HCEC 1CT (cell line): ENCODE measurements around the gene KIRREL1.

Source experiments
- DNase-seq: peaks from one replicate; pipeline ENCODE4 v3.0.0-alpha.2; 2017

The KIRREL1 gene

GRCh38 chr1:157975228-157975950 lies 18.1 kb upstream of the KIRREL1 start:
- no peak for DNase-seq

- no peak for DNase-seq
Observed at GRCh38 chr1:157976888-157977287, 16.6 kb upstream of the KIRREL1 start.

GRCh38 chr1:157978586-157979403 lies 14.7 kb upstream of the KIRREL1 start:
- no peak for DNase-seq

GRCh38 chr1:157982136-157982535 lies 11.3 kb upstream of the KIRREL1 start:
- no peak for DNase-seq

GRCh38 chr1:157983787-157984186 lies 9.7 kb upstream of the KIRREL1 start:
- DNase-seq = no peak

- DNase-seq = no peak
Observed at GRCh38 chr1:157984469-157984868, 9.0 kb upstream of the KIRREL1 start.

- DNase-seq = no peak
Observed at GRCh38 chr1:157985473-157985872, 8.0 kb upstream of the KIRREL1 start.

GRCh38 chr1:157988002-157988401 lies 5.4 kb upstream of the KIRREL1 start:
- no peak for DNase-seq

GRCh38 chr1:157992031-157992832 lies 1.2 kb upstream of the KIRREL1 start:
- DNase-seq = peak; percentile 69

- DNase-seq = no peak
Observed at GRCh38 chr1:157992833-157993146, 655 bp upstream of the KIRREL1 start.

- no peak for DNase-seq
Observed at GRCh38 chr1:157993918-157994605, 617 bp downstream of the KIRREL1 start.

- peak; percentile 22 for DNase-seq
Observed at GRCh38 chr1:157994704-157995582, 1.5 kb downstream of the KIRREL1 start.

- no peak for DNase-seq
Observed at GRCh38 chr1:157995583-157996169, 2.2 kb downstream of the KIRREL1 start.

GRCh38 chr1:157996433-157996832 lies 3.0 kb downstream of the KIRREL1 start:
- DNase-seq = no peak

- DNase-seq = no peak
Observed at GRCh38 chr1:158000507-158000906, 7.1 kb downstream of the KIRREL1 start.

GRCh38 chr1:158002022-158002630 lies 8.7 kb downstream of the KIRREL1 start:
- no peak for DNase-seq

GRCh38 chr1:158002631-158003405 lies 9.4 kb downstream of the KIRREL1 start:
- DNase-seq = no peak

GRCh38 chr1:158003406-158003800 lies 10.0 kb downstream of the KIRREL1 start:
- DNase-seq = no peak

GRCh38 chr1:158005224-158005623 lies 11.8 kb downstream of the KIRREL1 start:
- no peak for DNase-seq

- DNase-seq = no peak
Observed at GRCh38 chr1:158007180-158007579, 13.7 kb downstream of the KIRREL1 start.
